AG09309 (cell line): Measurements from ENCODE around the gene DOC2A.

ENCODE experiments used
- DNase-seq: peaks from one replicate; pipeline ENCODE4 v3.0.0-alpha.2; 2010; ENCODE audit warnings: low read depth
- H3K4me3 ChIP-seq: 2 replicates; pipeline ENCODE4 v1.5.1; 2011; ENCODE audit warnings: mild to moderate bottlenecking, low read depth, low read length, moderate library complexity; ENCODE audit not compliant: control insufficient read depth
- CTCF ChIP-seq: IDR thresholded peaks from 2 replicates; pipeline ENCODE4 v1.5.1; 2011; ENCODE audit warnings: mild to moderate bottlenecking, low read depth, low read length, inconsistent platforms; ENCODE audit not compliant: insufficient read depth, control insufficient read depth; ENCODE audit errors: missing control alignments

DOC2A gene

GRCh38 chr16:29978081-29978480, 32.7 kb downstream of the DOC2A start:
- DNase-seq = no peak

GRCh38 chr16:29977063-29977825, 33.6 kb downstream of the DOC2A start:
- H3K4me3 ChIP-seq = no peak overlapping the region
- DNase-seq = no peak
- no peak for TF ChIP-seq CTCF

More at GRCh38 chr16:29978081-29978480, 32.7 kb downstream of the DOC2A start:
- no peak overlapping the region for H3K4me3 ChIP-seq
- no peak for TF ChIP-seq CTCF

- H3K4me3 ChIP-seq = peak overlapping the region; percentile 95
- no peak for DNase-seq
- TF ChIP-seq CTCF = no peak
Observed at GRCh38 chr16:29975811-29976511, 34.9 kb downstream of the DOC2A start.

- no peak for TF ChIP-seq CTCF
- DNase-seq = no peak
- H3K4me3 ChIP-seq = peak overlapping the region; percentile 95
Observed at GRCh38 chr16:29975134-29975538, 35.7 kb downstream of the DOC2A start.

- no peak for TF ChIP-seq CTCF
- peak overlapping the region; percentile 95 for H3K4me3 ChIP-seq
- DNase-seq = no peak
Observed at GRCh38 chr16:29974291-29975133, 36.3 kb downstream of the DOC2A start.
